ENCODE measurements around the gene AKR1B1.

Gene AKR1B1

GRCh38 chr7:134407311-134407710, 51.6 kb downstream of the AKR1B1 start:
- no peak for DNase-seq

- DNase-seq, result no peak
Observed at GRCh38 chr7:134406431-134406830, 52.5 kb downstream of the AKR1B1 start.

DNA sequence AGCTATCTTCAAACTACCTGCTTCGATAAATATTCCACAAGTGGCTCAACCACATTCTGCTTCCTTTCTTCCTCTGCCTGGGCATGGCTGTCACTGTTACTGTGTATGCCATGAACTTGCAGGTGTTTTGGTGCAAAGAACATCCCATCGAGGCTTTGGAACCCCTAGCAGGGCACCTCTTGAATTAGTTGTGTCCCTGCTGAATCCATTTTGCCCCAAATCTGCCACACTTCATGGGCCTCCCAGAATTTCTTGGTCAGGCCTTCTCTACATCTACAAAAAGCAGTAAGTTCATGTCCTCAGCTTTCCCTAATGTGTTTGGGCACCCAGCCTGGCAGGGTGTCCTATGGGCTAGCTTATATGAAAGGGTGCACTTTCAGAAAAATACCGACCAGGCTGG, 53.6 kb downstream of the AKR1B1 start:
- no peak for DNase-seq

- no peak for DNase-seq
Observed at GRCh38 chr7:134403062-134403461, 55.8 kb downstream of the AKR1B1 start.

DNA sequence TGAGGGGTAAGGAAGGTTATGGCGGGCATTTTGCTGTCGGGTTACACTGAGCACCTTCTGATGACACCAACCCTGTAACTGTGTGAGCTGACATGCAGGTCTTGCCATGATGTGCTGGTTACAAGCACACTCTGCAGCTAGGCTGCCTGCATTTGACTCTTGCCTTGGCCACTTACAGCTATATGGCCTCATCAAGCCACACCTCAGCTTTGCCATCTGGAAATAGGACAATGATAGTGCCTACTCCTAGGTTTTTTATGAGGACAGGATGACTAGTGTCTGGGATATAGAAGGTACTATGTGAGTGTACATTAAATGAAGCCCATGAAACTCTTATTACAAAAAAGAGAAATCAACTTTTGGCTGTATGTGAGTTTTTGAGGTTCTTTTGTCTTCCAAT, 58.0 kb downstream of the AKR1B1 start:
- no peak for DNase-seq

DNA sequence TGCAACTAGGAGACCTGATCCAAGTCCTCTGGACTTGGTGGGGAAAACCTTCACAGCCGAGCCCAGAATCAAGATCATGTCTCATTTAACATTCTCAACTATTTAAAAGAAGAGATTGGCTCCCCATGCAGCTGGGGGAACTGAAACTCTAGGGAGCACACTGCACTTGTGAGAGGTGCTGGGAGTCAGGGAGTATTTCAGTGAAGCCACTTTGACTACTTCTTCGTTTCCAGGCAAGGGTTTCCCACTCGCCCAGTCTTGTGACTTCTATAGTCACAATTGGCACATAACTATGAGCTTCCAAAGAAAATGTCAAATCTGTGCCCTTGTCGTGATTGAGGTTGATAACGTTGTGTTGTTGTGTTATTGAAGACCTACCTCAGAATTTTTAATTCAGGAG, 62.9 kb downstream of the AKR1B1 start:
- DNase-seq, result no peak

- DNase-seq, result no peak
Observed at GRCh38 chr7:134395604-134396003, 63.3 kb downstream of the AKR1B1 start.

DNA sequence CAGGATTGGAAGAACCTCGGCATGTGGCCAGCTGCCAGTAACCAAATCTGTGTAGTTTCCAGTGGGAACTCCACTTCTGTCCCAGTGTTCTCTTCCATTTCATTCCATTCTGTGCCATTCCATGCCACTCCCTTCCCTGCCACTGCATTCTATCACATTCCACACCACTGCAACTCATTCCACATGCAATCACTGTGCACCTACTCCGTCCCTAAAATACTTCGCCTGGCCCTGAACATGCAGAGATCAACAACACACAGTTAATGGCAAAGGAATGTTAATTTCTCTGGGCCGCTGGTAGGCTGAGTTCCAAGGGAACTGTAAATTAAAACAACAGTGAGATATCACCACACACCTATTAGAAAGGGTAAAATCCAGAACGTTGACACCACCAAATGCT, 64.8 kb downstream of the AKR1B1 start:
- DNase-seq, result no peak
